SHP77 treated with DMSO at 0.1 percent for 48 hours (cell line): ENCODE measurements around the gene TDP1.
"Not testable (repeated sequence)": the region's sequence is repeated elsewhere in the genome, so short reads cannot be mapped to it uniquely, and the experiment has no call there.

Source experiments
- DNase-seq: peaks from one replicate; lab custom pipeline; 2025; lab: John Stamatoyannopoulos, UW

Gene TDP1

DNA sequence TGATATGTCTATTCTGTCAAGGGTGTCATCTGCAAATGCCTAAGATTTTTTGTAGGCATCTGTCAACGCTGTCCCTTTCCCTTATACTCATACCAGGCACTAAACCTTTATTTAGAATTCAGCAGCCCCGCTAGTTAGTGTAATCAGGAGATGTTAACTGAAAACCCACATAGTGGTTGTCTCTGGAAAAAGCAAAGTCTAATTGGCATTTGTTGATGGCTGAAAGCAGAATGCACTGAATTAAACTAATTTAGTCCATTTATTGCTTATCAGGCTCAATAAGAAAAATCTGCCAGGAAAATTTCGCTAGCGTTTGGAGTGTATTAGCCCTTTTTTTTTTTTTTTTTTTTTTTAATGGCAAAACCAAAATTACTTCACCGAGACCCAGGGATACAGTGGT is 34.5 kb downstream of the TDP1 start:
- DNase-seq = no peak

DNA sequence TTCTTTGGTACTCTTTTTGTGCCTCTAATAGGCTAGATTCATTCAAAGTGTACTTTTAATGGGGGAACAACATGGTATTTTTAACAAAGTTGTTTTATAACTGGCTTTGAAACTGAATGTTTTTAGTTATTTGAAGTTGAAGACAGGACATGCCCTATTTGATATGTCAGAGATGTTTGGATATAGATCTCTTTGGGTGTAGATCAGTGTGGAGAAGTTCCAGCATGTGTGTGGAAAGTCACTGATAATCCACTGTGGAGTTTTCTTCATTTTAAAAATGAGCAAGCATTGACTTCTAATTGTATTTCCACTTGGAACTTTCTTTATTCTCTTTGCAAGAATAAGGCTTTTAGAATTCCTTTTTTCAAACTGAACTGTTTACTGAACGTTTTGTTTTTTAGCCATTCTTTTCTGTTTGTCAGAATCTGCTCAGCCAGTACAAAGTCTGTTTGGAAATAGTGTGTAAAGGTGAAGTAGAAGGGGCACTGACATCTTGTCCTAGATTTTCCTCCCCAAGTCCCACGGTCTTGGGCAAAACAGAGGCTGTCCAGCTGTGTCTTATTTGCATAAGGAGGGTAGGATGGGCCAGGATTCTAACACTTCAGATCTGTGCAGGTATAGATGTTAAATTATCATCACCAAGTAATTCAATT is 35.0 kb downstream of the TDP1 start:
- no peak for DNase-seq

DNA sequence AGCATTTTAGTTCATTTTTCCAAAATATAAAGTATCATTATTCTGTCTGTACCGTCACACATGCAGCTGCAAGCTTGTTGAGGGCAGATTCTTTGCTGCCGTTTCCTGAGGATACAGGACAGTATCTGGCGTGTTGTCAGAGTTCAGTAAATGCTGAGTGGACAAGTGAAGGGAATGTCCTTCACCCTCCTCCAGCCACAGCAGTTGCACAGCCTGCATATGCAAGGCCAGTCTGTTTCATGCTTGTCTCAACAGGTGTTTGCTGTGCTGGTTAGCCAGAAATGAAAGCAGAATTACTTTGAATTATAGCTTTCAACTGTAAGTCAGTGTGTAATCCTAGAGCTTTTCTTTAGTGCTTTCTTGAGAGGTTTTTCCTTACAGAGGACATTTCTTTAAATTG is 36.5 kb downstream of the TDP1 start:
- DNase-seq = no peak

DNA sequence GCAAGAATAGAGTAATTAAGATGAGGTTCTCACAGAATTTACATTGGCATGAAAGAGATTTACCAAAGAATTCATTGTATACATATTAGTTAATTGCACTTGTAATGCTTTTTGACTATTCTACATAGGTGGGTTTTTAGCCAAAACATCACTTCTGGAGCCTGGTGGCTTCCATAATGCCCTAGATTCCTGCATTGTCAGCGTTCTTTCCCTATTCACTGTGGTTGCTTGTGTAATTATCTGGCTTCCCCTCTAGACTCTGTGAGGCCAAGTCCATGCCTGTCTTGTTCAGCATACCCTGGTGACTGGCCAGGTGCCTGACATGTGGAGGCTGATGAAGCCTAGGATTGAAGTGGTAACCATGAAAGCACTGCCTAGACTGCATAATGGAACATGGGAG is 41.2 kb downstream of the TDP1 start:
- DNase-seq = no peak

DNA sequence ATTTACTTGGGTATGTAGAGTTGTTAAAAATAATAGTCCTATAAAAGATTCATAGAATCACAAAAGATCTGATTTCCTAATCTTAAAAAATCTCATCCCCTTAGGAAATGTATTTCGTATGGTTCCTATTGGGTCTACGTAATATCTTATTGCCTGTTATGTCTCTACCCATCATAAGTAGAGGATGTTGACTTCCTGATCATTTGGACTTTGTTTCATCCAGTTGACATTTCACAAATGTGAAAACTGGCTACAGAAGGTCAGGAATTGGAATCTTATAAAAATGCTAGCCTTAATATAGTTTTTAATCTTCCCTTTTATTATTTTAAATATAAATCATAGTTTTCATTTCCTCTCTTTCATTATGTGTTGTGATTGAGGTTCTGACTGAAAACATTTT is 45.2 kb downstream of the TDP1 start:
- DNase-seq = no peak

DNA sequence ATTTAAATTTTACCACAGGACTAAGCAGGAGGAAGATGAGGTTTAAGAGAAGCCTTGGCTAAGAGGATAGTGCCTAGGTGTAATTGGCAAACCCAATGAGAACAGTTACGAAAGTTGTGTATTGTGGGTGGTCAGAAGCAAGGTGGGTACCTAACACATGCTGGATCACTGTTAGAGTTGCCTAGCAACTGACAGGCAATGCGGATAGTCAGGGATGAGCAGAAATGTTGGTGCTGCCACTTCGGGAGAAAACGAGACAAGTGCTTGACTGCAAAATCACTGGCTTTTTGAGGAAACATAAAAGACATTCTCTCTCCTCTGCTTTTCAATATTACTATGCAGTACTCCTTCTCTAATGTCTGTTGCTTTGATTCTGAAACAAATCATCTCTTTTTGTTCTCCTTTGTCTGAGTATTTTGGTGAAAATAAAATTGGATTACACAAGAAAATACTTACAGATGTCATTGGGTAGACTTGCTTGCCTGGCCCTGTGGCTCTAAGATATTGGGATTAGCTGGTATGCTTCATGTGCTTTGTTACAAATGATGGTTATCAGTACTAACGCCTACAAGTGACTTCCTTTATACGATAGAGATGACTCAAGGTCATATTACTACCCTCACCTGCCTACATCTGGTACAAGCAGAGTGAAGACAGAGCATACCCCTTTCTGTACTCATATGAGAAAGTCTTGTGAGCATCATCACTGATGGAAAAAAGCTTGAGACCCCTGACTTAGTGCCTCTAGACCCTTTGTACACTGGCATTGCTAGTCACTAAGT is 48.0 kb downstream of the TDP1 start:
- DNase-seq = no peak

DNA sequence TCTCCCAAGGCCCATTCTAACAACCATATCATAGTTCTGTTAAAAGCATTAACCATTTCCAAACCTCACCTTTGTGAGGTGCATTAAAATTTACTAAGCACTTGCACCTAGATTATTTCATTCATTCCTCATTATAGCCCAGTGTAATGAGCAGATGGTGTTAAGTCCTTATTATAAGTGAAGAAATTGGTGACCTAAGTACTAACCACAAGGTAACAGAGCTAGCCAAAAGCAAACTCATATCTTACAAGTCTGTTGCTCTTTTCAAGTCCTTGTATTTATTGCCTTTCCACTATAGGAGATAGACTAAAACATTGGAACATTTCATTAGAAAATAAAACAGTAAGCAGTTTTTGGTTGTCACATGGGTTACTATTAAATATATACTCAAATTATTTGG is 49.7 kb downstream of the TDP1 start:
- no peak for DNase-seq

DNA sequence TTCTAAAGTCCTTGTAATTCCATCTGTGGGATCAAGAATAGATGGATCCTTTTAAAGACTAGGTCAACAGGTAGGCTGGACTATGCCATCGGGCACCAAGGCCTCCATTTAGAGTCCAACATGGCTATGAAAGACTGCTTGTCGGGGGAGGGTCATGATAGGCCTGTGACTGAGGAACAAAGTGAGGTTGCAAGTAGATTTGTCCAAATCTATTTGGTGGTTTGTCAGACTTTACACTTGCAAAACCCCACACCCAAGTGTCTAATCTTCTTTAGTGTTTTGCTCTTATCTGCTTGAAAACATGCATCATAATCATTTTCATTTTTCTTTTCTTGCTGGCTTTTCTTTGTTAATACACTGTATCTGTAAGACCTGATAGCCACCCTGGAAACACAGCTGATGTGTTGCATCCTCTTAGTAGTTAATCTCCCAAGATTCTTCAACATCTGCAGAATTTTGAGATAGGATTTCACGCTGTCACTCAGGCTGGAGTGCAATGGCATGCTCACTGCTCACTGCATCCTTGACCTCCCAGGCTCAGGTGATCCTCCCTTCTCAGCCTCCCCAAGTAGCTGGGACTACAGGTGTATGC is 50.3 kb downstream of the TDP1 start:
- DNase-seq = no peak

DNA sequence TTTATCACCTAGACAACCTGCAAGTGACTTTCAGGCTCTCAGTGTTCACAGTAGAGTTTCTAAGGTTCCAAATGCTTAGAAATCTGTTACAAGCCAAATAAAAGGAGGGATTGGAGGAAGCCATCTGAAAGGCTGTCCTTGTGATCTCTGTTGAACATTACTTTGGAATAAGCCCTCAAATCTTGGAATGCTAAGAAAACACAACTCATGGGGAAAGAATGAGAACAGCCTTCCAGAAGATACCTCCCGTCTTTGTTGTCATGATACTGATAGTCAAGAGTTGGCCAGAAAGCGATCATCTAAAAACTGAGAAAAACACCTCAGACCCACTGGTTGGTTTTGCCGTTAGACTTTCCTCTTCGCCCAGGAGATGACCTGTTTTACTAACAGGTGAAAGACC is 61.6 kb downstream of the TDP1 start:
- DNase-seq = no peak

DNA sequence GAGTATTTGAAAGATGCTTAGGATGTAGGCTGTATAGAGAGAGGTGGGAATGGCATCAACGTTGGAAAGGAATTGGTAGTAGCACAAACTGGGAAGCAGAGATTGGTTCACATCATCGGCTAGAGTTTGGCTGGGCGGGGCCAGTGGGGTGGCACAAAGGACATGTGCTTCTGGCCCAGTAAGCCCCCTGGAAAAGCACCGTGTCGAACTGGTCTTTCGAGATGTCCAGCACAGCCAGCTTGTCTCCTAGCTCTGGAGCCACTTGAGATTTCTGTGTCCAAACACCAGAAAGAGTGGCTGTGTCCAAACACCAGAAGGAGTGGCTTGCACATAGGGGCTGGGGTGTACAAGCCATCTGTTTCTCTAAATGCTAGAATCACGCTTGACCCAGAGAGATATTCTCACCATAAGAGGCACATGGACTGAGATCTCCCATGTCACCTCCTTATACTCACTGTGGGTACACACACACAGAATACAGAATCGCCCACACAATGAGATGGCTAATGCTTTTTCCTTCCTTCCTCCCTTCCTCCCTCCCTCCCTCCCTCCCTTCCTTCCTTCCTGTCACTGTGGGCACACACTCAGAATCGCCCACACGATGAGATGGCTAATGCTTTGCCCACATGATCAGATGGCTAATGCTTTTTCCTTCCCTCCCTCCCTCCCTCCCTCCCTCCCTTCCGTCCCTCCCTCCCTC is 64.2 kb downstream of the TDP1 start:
- DNase-seq = no peak

DNA sequence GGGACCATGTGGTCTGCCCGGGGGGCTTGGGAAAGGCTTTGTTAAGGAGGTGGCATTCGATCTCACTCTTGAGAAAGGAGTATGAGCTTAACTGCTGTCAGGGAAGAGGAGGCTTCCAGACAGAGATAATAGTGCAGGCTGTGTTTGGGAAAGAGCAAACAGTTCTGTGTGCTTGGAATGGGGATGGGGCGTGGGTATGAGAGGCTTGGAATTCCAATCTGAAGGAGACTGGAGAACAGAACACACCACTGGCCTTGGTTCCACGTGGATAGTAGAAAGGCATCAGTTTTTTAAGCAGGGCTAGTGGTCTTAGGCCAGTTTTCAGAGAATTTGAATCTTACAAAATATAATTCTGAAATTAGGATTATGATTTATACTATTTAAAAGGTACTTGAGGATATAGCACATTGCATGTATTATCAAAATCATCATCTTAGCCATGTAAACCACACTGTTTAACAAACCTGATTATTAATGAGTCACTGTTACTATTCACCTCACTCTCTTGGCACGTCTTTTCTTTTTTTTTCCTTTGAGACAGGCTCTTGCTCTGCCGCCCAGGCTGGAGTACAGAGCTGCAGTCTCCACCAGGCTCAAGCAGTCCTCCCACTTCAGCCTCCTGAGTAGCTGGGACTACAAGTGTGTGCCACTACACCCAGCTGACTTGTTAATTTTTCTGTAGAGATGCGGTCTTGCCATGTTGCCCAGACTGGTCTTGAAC is 67.6 kb downstream of the TDP1 start:
- no peak for DNase-seq

DNA sequence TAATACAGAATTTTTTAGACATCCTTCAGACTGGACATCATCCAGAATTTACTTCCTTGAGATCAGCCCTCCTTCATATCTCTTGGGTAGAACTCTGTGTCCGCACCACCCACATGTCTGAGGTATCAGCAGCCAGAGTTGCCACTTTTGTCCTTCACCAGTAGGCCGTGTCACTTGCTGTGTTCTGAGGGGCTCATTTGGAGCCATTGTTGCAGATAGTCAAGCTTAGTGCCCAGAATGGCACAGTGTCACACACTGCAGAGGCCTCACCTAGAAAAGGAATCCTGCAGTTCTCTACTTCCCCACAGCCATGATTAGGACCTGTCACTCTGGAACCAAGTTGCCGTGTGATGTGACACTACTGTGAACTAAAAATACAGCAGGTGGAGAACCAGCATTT is 69.2 kb downstream of the TDP1 start:
- DNase-seq = no peak

DNA sequence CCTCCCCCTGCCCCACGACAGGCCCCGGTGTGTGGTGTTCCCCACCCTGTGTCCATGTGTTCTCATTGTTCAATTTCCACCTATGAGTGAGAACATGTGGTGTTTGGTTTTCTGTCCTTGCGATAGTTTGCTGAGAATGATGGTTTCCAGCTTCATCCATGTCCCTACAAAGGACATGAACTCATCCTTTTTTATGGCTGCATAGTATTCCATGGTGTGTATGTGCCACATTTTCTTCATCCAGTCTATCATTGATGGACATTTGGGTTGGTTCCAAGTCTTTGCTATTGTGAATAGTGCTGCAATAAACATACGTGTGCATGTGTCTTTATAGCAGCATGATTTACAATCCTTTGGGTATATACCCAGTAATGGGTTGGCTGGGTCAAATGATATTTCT is 70.9 kb downstream of the TDP1 start:
- DNase-seq = not testable (repeated sequence)

DNA sequence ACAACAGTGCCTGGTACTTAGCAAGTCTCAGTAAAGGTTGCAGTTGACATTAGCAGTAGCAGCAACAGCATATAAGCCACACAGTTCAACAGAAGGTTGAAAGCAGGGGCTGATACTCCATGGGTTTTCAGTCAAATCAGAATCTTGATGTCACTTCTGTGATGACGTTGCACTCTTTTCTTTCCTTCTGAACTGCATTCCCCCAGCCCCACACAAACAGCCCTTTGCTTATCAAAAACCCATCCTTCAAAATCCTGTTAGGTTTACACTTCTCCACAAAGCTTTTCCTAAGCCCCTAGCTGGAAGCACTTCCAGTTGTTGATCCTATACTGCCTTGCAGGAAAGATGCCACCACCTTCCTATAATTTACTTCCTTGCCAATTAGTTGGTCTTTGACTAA is 72.1 kb downstream of the TDP1 start:
- DNase-seq = no peak

DNA sequence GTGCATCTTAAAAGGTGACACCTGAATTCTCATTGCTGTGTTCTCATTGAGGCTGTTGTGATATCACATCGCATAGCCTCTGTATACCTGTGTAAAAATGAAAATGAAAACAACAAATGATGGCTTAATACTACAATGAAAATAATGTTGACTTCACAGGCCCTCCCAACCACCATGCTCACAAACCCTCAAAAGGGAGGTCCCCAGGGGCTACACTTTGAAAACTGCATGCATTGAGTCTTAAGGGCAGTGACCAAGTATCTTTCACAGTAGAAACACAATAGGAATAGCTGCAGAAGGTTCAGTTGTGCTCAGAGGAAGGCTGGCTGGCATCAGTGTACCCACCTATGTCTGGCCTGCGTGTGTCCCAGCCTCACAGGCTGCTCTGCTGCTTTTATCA is 78.4 kb downstream of the TDP1 start:
- no peak for DNase-seq

DNA sequence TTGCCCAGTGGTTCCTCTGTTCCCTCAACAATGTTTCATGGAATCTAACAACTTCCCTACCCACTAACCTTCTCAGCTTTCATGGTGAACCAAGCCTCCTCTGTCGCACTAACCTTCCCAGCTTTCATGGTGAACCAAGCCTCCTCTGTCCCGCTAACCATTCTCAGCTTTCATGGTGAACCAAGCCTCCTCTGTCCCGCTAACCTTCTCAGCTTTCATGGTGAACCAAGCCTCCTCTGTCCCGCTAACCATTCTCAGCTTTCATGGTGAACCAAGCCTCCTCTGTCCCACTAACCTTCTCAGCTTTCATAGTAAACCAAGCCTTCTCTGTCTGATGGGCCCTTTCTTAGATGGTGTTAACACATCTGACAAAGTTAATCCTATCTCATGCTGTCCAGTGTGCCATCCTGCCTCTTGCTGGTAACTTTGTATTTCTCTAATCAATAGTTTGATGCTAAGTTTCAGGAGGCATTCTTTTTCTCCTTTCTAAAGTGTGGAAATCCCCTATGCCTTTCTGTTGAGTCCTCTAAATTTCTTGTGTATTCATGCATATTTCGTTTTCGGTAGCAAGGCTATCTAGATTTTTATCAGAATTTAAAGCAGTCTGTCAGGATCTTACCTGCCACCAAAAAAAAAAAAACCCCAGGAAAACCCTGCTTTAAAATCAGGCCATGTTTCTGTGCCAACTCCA is 79.3 kb downstream of the TDP1 start:
- no peak for DNase-seq

DNA sequence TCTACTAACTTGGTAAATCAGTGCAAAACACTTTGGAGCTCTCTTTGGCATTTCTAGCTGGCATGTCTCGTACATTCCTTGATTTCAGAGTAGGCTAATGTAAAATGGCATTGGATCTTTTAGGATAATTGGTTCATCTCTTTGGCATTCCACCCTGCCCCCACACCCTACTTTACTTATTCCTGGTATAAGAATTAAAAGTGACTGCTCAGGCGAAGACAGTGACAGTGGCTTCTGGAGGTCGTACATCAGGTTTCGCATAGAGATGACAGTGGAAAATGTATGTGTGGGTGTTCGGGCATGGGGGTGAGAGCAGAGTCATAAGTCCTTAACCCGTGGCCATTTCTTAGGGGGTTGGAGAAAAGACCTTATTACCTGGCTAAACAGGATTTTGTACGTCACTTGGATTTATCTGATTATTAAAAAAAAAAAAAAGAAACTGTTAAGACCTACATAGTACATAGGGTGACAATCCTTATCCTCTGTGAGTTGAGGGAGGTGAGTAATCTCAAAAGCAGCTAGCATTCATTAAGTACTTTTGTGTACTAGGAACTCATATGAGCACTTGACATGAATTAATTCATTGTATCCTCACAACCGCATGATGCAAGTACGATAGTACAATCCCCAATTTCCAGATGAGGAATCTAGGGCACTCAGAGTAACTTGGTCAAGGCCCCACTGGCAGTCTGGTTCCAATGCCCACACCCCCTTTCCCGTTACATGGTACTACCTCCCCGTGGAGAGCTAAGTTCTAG is 83.7 kb downstream of the TDP1 start:
- no peak for DNase-seq

DNA sequence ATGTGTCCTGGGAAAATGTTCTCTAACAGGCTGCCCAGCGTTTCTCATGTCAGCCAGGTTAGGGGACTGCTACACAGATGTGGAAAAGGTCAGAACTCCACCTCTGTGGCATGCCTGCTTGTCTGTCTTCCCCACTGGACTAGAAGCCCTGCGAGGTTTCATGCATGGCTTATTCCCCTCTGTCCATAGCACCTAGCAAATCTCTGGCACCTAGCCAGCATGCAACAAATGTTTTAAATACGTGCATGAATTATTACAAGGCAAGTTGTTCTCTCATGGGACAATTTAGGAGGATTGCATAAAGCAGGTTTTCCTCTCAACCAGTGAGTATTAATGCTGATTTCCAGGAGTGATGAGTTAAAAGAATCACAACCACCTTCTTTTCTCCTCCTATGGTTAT is 84.7 kb downstream of the TDP1 start:
- no peak for DNase-seq

DNA sequence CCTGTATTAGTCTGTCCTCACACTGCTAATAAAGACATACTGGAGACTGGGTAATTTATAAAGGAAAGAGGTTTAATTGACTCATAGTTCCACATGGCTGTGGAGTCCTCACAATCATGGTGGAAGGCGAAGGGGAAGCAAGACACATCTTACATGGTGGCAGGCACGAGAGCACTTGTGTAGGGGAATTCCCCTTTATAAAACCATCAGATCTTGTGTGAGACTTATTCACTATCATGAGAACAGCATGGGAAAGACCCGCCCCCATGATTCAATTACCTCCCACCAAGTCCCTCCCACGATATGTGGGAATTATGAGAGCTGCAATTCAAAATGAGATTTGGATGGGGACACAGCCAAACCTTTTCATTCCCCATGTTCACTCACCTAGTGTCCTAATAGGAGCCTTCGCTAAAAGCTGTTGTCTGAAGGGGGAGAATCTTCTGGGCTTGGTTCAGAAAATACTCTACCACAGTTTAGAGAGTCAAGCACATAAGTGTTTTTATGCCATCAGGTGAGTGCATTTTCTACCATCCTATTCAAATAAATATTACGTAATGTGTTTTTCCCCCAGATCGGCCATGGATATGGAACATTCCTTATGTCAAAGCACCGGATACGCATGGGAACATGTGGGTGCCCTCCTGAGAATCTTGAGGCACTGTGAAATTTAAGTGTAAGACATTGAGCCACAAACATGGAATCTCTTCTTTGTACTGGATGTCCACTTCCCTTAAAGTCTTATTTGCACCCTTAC is 86.9 kb downstream of the TDP1 start:
- no peak for DNase-seq

DNA sequence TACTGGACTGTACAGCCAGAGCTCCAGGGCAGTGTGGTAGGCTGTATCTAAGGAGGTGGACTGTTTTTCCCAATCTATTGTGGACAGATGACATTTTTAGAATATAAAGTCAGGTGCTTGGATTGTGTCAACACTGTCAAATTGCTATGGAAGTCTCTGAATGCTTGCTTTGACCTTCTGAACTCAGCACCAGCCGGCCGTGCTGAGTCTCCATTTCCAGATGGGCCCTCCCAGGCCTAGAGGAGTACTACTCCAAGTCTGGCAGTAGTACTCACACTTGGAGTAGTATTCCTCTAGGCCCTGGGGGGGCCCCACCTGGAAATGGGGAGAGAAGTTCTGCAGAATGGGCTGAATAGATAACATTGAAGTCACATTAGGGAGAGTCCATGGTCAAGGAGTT is 89.9 kb downstream of the TDP1 start:
- no peak for DNase-seq
